Heart left ventricle (tissue), 13 donors: Measurements from ENCODE around the gene KANSL3.

ENCODE experiments used
- CTCF ChIP-seq, 12 donors: fragments of 200-600 bp; sonication (generic) in 4 of 12; IDR thresholded peaks; one replicate each; pipeline versions ENCODE4 v1.5.0 to v1.8.0; 2018 to 2022; ENCODE audit warnings: antibody characterized with exemption in 12 of 12, mild to moderate bottlenecking in 5 of 12
- POLR2A ChIP-seq, 2 donors: fragments of 450-650 bp; IDR thresholded peaks; one replicate each; pipeline ENCODE4 v1.6.1; 2017; ENCODE audit warnings: antibody characterized with exemption in 2 of 2, mild to moderate bottlenecking in 2 of 2, moderate library complexity in 2 of 2
- donor health status: ischemic (EF 13 %, LVEDD 7.1; RV severe dilation, severe dysfunction).
- donor health status: DM: no; HTN: yes; CAD: no.
- donor health status: DM: no; HTN: no; CAD: no.
- donor health status: ischemic (EF 25% LVEDD 6.9; RV normal size, moderate dysfunction).
- donor health status: ischemic (EF 25% LVEDD 5.7; RV mildly dilated, moderate dysfunction).
- donor health status: ischemic (EF 35%, LVEDD 5.7; RV mildly dilated, moderate dysfunction).
- donor health status: nonischemic (EF 11% LVEDD 7.7; RV severe dilation, severe dysfunction).
- donor health status: DM: yes; HTN: yes; CAD: no.
- donor health status: PGD.
- donor health status: ischemic (EF 29% LVEDD 5.4; RV normal size, mild dysfunction).
- donor health status: nonischemic (EF 23%, LVEDD 6.1; RV moderate dilation, normal function).

- TF ChIP-seq CTCF (IDR thresholded peaks at IDR 0.05) (no peak), POLR2A (IDR thresholded peaks at IDR 0.05) (no peak)
Measured at GRCh38 chr2:96661324-96661723, 23.2 kb upstream of the KANSL3 start.
